HepG2 (cell line): ENCODE results near the gene TRIM59. TPM values are rescaled to one million over a fixed set of nuclear protein-coding genes. Genes with fewer than 3 reads are reported as not detected.

Experiments used
- ATAC-seq: fragments of 200-7000 bp; cut with Tn5 transposase; 3 replicates; pipeline ENCODE4 v1.9.1; 2020; ENCODE audit warnings: mild to moderate bottlenecking, moderate library complexity
- BruUV-seq: library from RNA; stranded (reverse); fragments of 400-500 nt; replicated peaks from 2 replicates; lab custom pipeline; 2021; lab: Mats Ljungman, UMichigan
- CTCF ChIA-PET: fragments of 300-600 bp; formaldehyde crosslinking; extraction: SDS; loops from one replicate; lab custom pipeline; 2021; ENCODE audit warnings: low total read pairs, inconsistent platforms, low intra/inter-chr PET ratio; lab: Yijun Ruan, JAX
- POLR2A ChIA-PET: fragments of 350-600 bp; sonication (Branson Sonifier 250); formaldehyde crosslinking; loops from one replicate; lab custom pipeline; 2020; ENCODE audit warnings: antibody characterized with exemption, inconsistent platforms; lab: Yijun Ruan, JAX
- DNase-seq: peaks from one replicate; pipeline ENCODE4 v3.0.0-alpha.2; 2015; ENCODE audit warnings: low spot score
- FAIRE-seq: peaks from 3 replicates; lab custom pipeline; 2011; peaks lifted over from hg19 to GRCh38; lab: Jason Lieb, UNC
- H2AFZ ChIP-seq: one replicate; pipeline ENCODE4 v1.6.1; 2011; ENCODE audit warnings: low read length, inconsistent platforms
- H3K27ac ChIP-seq: fragments of 300-600 bp; 3 replicates; pipeline ENCODE4 v1.8.0; 2011; ENCODE audit warnings: mixed run types, mild to moderate bottlenecking, mixed read lengths, low read length, inconsistent platforms; ENCODE audit not compliant: insufficient read depth; ENCODE audit errors: extremely low read length
- H3K27me3 ChIP-seq, 2 experiments: fragments of 200-600 bp in 1 of 2; 2 replicates in 1 of 2; 3 replicates in 1 of 2; pipeline versions ENCODE4 v1.6.0 to v1.8.0; 2011; ENCODE audit warnings: low read length in 2 of 2, mild to moderate bottlenecking in 2 of 2, moderate library complexity in 2 of 2, inconsistent platforms in 1 of 2; ENCODE audit not compliant: insufficient read depth in 2 of 2, control insufficient read depth in 1 of 2
- H3K36me3 ChIP-seq, 2 experiments: fragments of 200-600 bp in 1 of 2; replicated peaks in 1 of 2; 2 replicates in 1 of 2; 3 replicates in 1 of 2; pipeline versions ENCODE4 v1.5.1 to v1.8.0; 2011; ENCODE audit warnings: low read length in 2 of 2, inconsistent platforms in 1 of 2; ENCODE audit not compliant: insufficient read depth in 2 of 2, control insufficient read depth in 1 of 2
- H3K4me1 ChIP-seq: 2 replicates; pipeline ENCODE4 v1.5.1; 2012; ENCODE audit warnings: low read length, inconsistent platforms; ENCODE audit not compliant: insufficient read depth
- H3K4me2 ChIP-seq: 2 replicates; pipeline ENCODE4 v1.6.0; 2011; ENCODE audit warnings: low read depth, low read length, inconsistent platforms
- H3K4me3 ChIP-seq, 3 experiments: fragments of 200-600 bp in 1 of 3; sonication (generic), shearing (Covaris generic) in 1 of 3; replicated peaks in 1 of 3; 2 replicates each; pipeline ENCODE4 v1.5.1; 2011 to 2016; ENCODE audit warnings: low read length in 3 of 3, inconsistent platforms in 2 of 3, low read depth in 2 of 3, mild to moderate bottlenecking in 2 of 3, control low read depth in 1 of 3, mixed read lengths in 1 of 3; ENCODE audit not compliant: insufficient read depth in 1 of 3
- H3K79me2 ChIP-seq: one replicate; pipeline ENCODE4 v1.6.1; 2011; ENCODE audit warnings: low read length, inconsistent platforms; ENCODE audit not compliant: insufficient read depth
- H3K9ac ChIP-seq: 2 replicates; pipeline ENCODE4 v1.6.0; 2011; ENCODE audit warnings: mild to moderate bottlenecking, low read depth, low read length, inconsistent platforms; ENCODE audit not compliant: insufficient read depth
- H3K9me3 ChIP-seq: 2 replicates; pipeline ENCODE4 v1.5.1; 2012; ENCODE audit warnings: mild to moderate bottlenecking, low read length
- H4K20me1 ChIP-seq: 2 replicates; pipeline ENCODE4 v1.6.0; 2011; ENCODE audit warnings: inconsistent platforms, mild to moderate bottlenecking, low read length, moderate library complexity; ENCODE audit not compliant: insufficient read depth
- ATF7 ChIP-seq, 2 experiments: fragments of 450-650 bp in 1 of 2; sonication (generic) in 1 of 2; formaldehyde crosslinking in 1 of 2; IDR thresholded peaks; 2 replicates each; pipeline versions ENCODE4 v1.4.0 to v1.6.1; 2016 to 2020; ENCODE audit warnings: antibody characterized with exemption in 1 of 2, mild to moderate bottlenecking in 1 of 2, missing genetic modification reagents in 1 of 2
- FOXJ3 ChIP-seq: sonication (generic); formaldehyde crosslinking; IDR thresholded peaks from 2 replicates; pipeline ENCODE4 v1.4.0; 2020; ENCODE audit warnings: missing genetic modification reagents, mild to moderate bottlenecking, borderline replicate concordance
- HOXD1 ChIP-seq: sonication (generic); formaldehyde crosslinking; IDR thresholded peaks from 2 replicates; pipeline ENCODE4 v1.5.0; 2020; ENCODE audit warnings: missing genetic modification reagents
- POLR2AphosphoS5 ChIP-seq: IDR thresholded peaks from 2 replicates; pipeline ENCODE4 v1.6.1; 2012; ENCODE audit warnings: low read depth, low read length
- ZBTB21 ChIP-seq: sonication (generic); formaldehyde crosslinking; IDR thresholded peaks from 2 replicates; pipeline ENCODE4 v1.4.0; 2020; ENCODE audit warnings: missing genetic modification reagents
- ZNF274 ChIP-seq: sonication (generic); formaldehyde crosslinking; IDR thresholded peaks from 2 replicates; pipeline ENCODE4 v1.5.1; 2020; ENCODE audit warnings: mild to moderate bottlenecking, missing genetic modification reagents
- ZNF556 ChIP-seq: sonication (generic); formaldehyde crosslinking; IDR thresholded peaks from 2 replicates; pipeline ENCODE4 v1.4.0; 2020; ENCODE audit warnings: mild to moderate bottlenecking, missing genetic modification reagents, borderline replicate concordance
- ZNF570 ChIP-seq: sonication (generic); formaldehyde crosslinking; IDR thresholded peaks from 2 replicates; pipeline ENCODE4 v1.4.0; 2020; ENCODE audit warnings: mild to moderate bottlenecking, missing genetic modification reagents, borderline replicate concordance
- WGBS: methylation state at CpG from one replicate; pipeline ENCODE4 v1.1.6; 2017; ENCODE audit warnings: low lambda C conversion rate; 5-methylcytosine and 5-hydroxymethylcytosine counted together
- in situ Hi-C: cut with HindIII; loops from 2 replicates; pipeline ENCODE4 v1.10.0; 2017; ENCODE audit warnings: low pct_unique_long_range_greater_than_20kb; ENCODE audit not compliant: extremely low pct_ligation_motif_present
- intact Hi-C: fragments of 100-400 bp; cut with micrococcal nuclease; formaldehyde crosslinking; loops from one replicate; pipeline ENCODE4 v1.10.0; 2022; ENCODE audit not compliant: unreplicated experiment
- polyA plus RNA-seq, 8 experiments: library from polyadenylated mRNA; depleted of rRNA in 3 of 8; stranded (reverse) in 7 of 8; unstranded in 1 of 8; fragments of >200 nt; fragmentation: Illumina TruSeq in 4 of 8; extraction: Trizol in 4 of 8; gene quantifications; 2 replicates each; pipeline versions ENCODE4 v1.2.1 to v1.2.3, GENCODE V29; 2011 to 2016; ENCODE audit warnings: low read depth in 4 of 8, missing spikeins in 1 of 8, mixed read lengths in 1 of 8; ENCODE audit not compliant: insufficient read depth in 1 of 8
- total RNA-seq, 5 experiments: library from RNA; depleted of rRNA; stranded (reverse); fragments of >200 nt; fragmentation: Illumina TruSeq; extraction: Trizol; gene quantifications; 2 replicates each; pipeline ENCODE4 v1.2.3, GENCODE V29; 2016; ENCODE audit warnings: low read depth in 1 of 5
- TF ChIP-seq, protein P1 (sequence below): IDR thresholded peaks from 2 replicates; pipeline ENCODE4 v1.6.1; 2016; ENCODE audit warnings: low read depth
- TF ChIP-seq, protein P2 (sequence below): sonication (generic); formaldehyde crosslinking; IDR thresholded peaks from 2 replicates; pipeline ENCODE4 v1.4.0; 2020; ENCODE audit warnings: low read depth, mild to moderate bottlenecking, missing genetic modification reagents

TRIM59 gene
- total and polyA plus RNA-seq, 2 of the 13 experiments (the other 11 are each of a cell fraction or from before 2014, with no cell fraction given): 1.3 to 3.2 TPM

DNA sequence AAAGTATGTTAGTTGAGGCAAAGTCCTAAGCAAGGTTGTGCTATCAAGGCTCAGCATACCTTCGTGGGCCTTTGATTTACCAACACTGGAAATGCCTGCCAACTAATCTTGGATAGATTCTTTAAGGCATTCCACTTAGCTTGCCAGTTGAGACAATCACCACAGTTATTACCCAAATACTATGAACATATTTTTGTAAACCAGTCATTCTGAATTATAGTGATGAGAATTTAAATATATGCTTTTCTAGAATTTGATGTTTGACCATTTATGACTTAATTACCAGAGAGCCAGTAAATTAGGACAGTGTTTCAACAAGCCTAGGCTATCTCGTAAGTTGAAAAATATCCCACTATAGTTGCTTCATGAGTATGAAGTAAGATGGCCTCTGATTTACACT is 15.5 kb downstream of the TRIM59 start:
- Histone ChIP-seq H3K4me2 (no peak overlapping the region), H3K9me3 (no peaks in the 10 kb centered on the region), H3K27ac (no peak overlapping the region), H3K79me2 (no peaks in the 10 kb centered on the region), H3K36me3 (peaks cover 4 to 30% of the 10 kb centered on the region in 2 experiments), H3K4me3 (no peak overlapping the region), H3K4me1 (no peaks in the 10 kb centered on the region), H2AFZ (no peak overlapping the region), H3K9ac (no peak overlapping the region), H4K20me1 (no peaks in the 10 kb centered on the region; the same call in 1 of the 2 replicates), H3K27me3 (no peaks in the 10 kb centered on the region)
- 93% methylated on average over 2 of the region's 2 CpGs for WGBS
- in situ Hi-C loops (no loop called here), intact Hi-C loops (no loop called here)
- CTCF ChIA-PET: no interaction called here
- ATAC-seq (no peak), FAIRE-seq (no peak), DNase-seq (no peak)
- POLR2A ChIA-PET: no interaction called here
- BruUV-seq: no TSS peak
- TF ChIP-seq ZBTB21 (CRISPR knock-in tag) (no peak), FOXJ3 (no peak), ZNF556 (CRISPR knock-in tag) (no peak), ZNF274 (CRISPR knock-in tag) (no peak), POLR2AphosphoS5 (no peak), ATF7 (IDR thresholded peaks at IDR 0.05) (no peak), ATF7 (CRISPR knock-in tag; IDR thresholded peaks at IDR 0.05) (no peak), HOXD1 (no peak), ZNF570 (no peak)
- TF ChIP-seq, protein P1, sequence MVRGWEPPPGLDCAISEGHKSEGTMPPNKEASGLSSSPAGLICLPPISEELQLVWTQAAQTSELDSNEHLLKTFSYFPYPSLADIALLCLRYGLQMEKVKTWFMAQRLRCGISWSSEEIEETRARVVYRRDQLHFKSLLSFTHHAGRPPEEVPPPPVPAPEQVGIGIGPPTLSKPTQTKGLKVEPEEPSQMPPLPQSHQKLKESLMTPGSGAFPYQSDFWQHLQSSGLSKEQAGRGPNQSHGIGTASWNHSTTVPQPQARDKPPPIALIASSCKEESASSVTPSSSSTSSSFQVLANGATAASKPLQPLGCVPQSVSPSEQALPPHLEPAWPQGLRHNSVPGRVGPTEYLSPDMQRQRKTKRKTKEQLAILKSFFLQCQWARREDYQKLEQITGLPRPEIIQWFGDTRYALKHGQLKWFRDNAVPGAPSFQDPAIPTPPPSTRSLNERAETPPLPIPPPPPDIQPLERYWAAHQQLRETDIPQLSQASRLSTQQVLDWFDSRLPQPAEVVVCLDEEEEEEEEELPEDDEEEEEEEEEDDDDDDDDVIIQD: no peak
- TF ChIP-seq, protein P2, sequence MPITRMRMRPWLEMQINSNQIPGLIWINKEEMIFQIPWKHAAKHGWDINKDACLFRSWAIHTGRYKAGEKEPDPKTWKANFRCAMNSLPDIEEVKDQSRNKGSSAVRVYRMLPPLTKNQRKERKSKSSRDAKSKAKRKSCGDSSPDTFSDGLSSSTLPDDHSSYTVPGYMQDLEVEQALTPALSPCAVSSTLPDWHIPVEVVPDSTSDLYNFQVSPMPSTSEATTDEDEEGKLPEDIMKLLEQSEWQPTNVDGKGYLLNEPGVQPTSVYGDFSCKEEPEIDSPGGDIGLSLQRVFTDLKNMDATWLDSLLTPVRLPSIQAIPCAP: no peak
- TF ChIP-seq, all 625 proteins: peak for 0
